ENCODE results near the gene MAGEB1.

MAGEB1 gene

DNA sequence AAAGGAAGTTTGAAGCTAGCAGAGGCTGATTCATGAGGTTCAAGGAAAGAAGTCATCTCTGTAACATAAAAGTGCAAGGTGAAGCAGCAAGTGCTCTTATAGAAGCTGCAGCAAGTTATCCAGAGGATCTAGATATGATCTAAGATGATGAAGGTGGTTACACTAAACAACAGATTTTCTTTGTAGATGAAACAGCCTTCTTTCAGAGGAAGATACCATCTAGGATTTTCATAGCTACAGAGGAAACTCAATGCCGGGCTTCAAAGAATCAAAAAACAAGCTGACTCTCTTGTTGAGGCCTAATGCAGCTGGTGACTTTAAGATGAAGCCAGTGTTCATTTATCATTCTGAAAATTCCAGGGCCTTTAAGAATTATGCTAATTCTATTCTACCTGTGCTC, 33.5 kb downstream of the MAGEB1 start:
- DNase-seq (ENCODE audit: insufficient read length, low spot score) = no peak
- FAIRE-seq = no peak
- TF ChIP-seq POLR2AphosphoS5 (IDR thresholded peaks at IDR 0.05; ENCODE audit: low read depth, low read length) = no peak
- TF ChIP-seq SPI1 (IDR thresholded peaks at IDR 0.05; ENCODE audit: low read depth, low read length) = no peak
- no peak for TF ChIP-seq POU2F2 (IDR thresholded peaks at IDR 0.05; ENCODE audit: low read depth, low read length)
- TF ChIP-seq PAX5 (IDR thresholded peaks at IDR 0.05; ENCODE audit: insufficient read depth, low read length, severe bottlenecking) = no peak
- no peak for TF ChIP-seq POLR2A (IDR thresholded peaks at IDR 0.05; ENCODE audit: low read depth, low read length)
- no peak for TF ChIP-seq TAF1 (IDR thresholded peaks at IDR 0.05; ENCODE audit: low read depth, low read length)

DNA sequence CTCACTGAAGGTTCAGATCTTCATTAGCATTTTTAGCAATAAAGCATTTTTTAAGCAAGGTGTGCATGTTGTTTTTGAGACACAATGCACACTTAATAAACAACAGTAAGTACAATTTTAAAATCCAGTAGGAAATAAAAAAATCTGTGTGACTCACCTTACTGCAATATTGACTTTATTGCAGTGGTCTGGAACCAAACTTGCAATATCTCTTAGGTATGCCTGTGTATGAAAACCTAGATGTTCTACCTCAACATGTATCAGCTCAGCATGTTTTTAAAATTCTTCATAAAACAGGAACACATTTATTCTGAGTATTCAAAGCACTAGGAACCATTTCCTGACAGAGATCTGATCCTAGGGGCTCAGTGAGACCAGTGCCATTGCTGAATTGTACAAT, 35.6 kb downstream of the MAGEB1 start:
- no peak for TF ChIP-seq PAX5 (IDR thresholded peaks at IDR 0.05; ENCODE audit: insufficient read depth, low read length, severe bottlenecking)
- TF ChIP-seq POLR2A (IDR thresholded peaks at IDR 0.05; ENCODE audit: low read depth, low read length) = no peak
- TF ChIP-seq POLR2AphosphoS5 (IDR thresholded peaks at IDR 0.05; ENCODE audit: low read depth, low read length) = no peak
- no peak for TF ChIP-seq POU2F2 (IDR thresholded peaks at IDR 0.05; ENCODE audit: low read depth, low read length)
- TF ChIP-seq SPI1 (IDR thresholded peaks at IDR 0.05; ENCODE audit: low read depth, low read length) = no peak
- no peak for TF ChIP-seq TAF1 (IDR thresholded peaks at IDR 0.05; ENCODE audit: low read depth, low read length)
- FAIRE-seq (no peak), DNase-seq (ENCODE audit: insufficient read length, low spot score) (no peak)

DNA sequence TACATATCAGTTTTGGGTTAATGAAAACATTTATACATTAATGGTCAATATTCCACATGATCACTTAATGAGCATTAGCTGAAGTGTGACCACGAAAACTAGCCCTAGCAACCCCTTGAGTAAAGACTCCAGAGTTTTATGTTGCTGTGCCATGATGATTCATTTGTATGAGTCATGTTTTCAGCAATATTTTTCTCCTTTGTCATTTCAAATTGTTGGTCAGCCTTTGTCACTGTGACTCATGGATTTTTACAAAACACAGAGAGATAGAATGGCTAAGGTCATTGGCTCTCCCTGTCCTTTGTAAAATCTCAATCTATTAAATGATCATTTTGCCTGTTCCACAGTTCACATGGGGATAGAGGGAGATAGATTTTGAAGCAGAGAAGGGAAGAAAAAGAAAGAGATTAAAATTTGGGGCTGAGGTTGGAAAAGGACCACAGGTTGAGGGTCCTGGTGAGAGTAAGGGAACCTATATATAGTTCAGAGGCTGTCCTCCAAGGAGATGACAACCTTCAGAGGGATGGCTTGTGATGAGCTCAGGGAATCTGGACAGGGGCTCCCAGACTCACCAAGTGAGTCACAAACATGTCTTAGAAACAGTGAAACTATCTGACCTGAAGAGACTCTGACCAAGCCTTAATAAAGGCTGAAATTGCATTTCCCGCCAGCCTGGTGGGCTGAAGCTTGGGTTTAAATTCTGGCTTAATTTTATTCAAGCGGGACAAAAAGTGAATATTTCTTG, 36.7 kb downstream of the MAGEB1 start:
- FAIRE-seq (peak; percentile 60), DNase-seq (ENCODE audit: insufficient read length, low spot score) (no peak)
- TF ChIP-seq POU2F2 (IDR thresholded peaks at IDR 0.05; ENCODE audit: low read depth, low read length) = no peak
- no peak for TF ChIP-seq PAX5 (IDR thresholded peaks at IDR 0.05; ENCODE audit: insufficient read depth, low read length, severe bottlenecking)
- TF ChIP-seq TAF1 (IDR thresholded peaks at IDR 0.05; ENCODE audit: low read depth, low read length) = no peak
- no peak for TF ChIP-seq SPI1 (IDR thresholded peaks at IDR 0.05; ENCODE audit: low read depth, low read length)
- no peak for TF ChIP-seq POLR2AphosphoS5 (IDR thresholded peaks at IDR 0.05; ENCODE audit: low read depth, low read length)
- TF ChIP-seq POLR2A (IDR thresholded peaks at IDR 0.05; ENCODE audit: low read depth, low read length) = no peak

DNA sequence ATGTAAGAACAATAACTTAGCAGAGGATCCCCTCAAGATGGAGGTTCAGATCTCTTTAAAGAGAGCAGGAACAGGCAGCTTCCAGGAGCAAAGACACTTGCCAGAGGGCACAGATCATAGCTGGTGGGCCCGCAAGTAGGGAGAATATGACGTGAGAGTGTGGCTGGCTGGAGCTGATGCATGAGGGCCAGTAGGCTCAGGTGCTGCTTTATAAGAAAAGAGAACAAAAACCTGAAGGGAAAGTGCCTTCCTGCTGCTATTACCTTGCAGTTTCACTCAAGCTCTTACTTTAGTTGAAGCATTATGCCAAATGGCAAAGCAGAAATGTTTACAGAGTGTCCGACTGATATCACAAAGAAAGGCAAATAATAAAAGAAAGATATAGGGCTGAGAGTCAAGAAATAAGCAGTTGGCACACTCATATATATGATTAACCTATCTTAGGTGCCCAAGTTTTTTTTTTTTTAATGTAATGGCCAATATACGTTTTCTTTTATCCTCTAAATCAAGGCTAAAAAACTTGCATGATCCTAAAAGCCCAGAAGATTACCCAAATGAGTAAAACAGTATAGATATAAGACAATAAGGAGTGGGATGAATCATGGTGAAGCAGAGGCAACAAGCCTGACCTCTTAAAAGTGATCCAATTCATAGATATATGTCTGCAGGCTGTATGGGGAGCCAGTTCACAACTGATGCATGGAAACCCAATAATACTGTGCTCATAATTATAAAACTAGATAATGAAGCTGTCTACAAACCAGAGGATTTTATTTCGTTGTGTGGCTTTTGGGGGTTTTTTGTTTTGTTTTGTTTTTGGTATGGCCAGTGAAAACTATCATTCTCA, 49.7 kb downstream of the MAGEB1 start:
- no peak for DNase-seq (ENCODE audit: insufficient read length, low spot score)
- no peak for FAIRE-seq
- TF ChIP-seq POLR2A (IDR thresholded peaks at IDR 0.05; ENCODE audit: low read depth, low read length) (no peak), SPI1 (IDR thresholded peaks at IDR 0.05; ENCODE audit: low read depth, low read length) (no peak), TAF1 (IDR thresholded peaks at IDR 0.05; ENCODE audit: low read depth, low read length) (no peak), PAX5 (IDR thresholded peaks at IDR 0.05; ENCODE audit: insufficient read depth, low read length, severe bottlenecking) (no peak), POLR2AphosphoS5 (IDR thresholded peaks at IDR 0.05; ENCODE audit: low read depth, low read length) (no peak)

DNA sequence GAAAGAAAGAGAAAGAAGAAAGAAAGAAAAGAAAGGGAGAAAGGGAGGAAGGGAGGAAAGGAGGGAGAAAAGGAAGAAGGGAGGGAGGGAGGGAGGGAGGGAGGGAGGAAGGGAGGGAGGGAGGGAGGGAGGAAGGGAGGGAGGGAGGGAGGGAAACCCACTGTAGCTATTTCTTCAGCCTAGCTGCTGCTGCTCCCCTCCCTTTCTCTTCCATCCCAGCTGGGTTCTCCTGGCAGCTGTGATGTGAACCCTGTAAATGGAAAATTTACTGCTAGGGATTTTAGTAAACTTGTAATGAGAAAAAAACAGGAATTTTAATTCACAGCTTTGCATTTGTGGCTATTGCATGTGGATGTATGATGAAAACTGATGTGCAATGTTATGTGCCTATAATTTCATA, 54.3 kb downstream of the MAGEB1 start:
- no peak for FAIRE-seq
- TF ChIP-seq SPI1 (IDR thresholded peaks at IDR 0.05; ENCODE audit: low read depth, low read length) (no peak), TAF1 (IDR thresholded peaks at IDR 0.05; ENCODE audit: low read depth, low read length) (no peak), POLR2AphosphoS5 (IDR thresholded peaks at IDR 0.05; ENCODE audit: low read depth, low read length) (no peak)
- DNase-seq (ENCODE audit: insufficient read length, low spot score) = no peak
